HEK293 (cell line): ENCODE data around the gene KCTD2.

Source experiments
- CTCF ChIP-seq: fragments of 450-650 bp; formaldehyde crosslinking; IDR thresholded peaks from 2 replicates; pipeline ENCODE4 v1.5.1; 2016; ENCODE audit warnings: missing biosample characterization, missing genetic modification characterization
- EGR2 ChIP-seq: fragments of 450-650 bp; formaldehyde crosslinking; IDR thresholded peaks from 2 replicates; pipeline ENCODE4 v1.5.1; 2016; ENCODE audit warnings: low read depth, missing biosample characterization, missing genetic modification characterization
- FEZF1 ChIP-seq: fragments of 450-650 bp; formaldehyde crosslinking; IDR thresholded peaks from 2 replicates; pipeline ENCODE4 v1.5.1; 2016; ENCODE audit warnings: missing biosample characterization, missing genetic modification characterization
- HOXA7 ChIP-seq: sonication (generic); formaldehyde crosslinking; IDR thresholded peaks from 2 replicates; pipeline ENCODE4 v1.8.1; 2022; ENCODE audit warnings: missing genetic modification reagents, borderline replicate concordance
- HOXC10 ChIP-seq: sonication (generic); formaldehyde crosslinking; IDR thresholded peaks from 2 replicates; pipeline ENCODE4 v1.8.1; 2023; ENCODE audit warnings: mild to moderate bottlenecking, missing genetic modification reagents
- KLF16 ChIP-seq: fragments of 450-650 bp; formaldehyde crosslinking; IDR thresholded peaks from 2 replicates; pipeline ENCODE4 v1.5.1; 2017; ENCODE audit warnings: missing biosample characterization, missing genetic modification characterization
- KLF9 ChIP-seq: fragments of 450-650 bp; formaldehyde crosslinking; IDR thresholded peaks from 2 replicates; pipeline ENCODE4 v1.5.1; 2016; ENCODE audit warnings: missing biosample characterization, missing genetic modification characterization, low read depth
- MZF1 ChIP-seq: fragments of 450-650 bp; formaldehyde crosslinking; IDR thresholded peaks from 2 replicates; pipeline ENCODE4 v1.5.1; 2017; ENCODE audit warnings: missing biosample characterization, missing genetic modification characterization, borderline replicate concordance
- PRDM1 ChIP-seq: fragments of 450-650 bp; formaldehyde crosslinking; IDR thresholded peaks from 2 replicates; pipeline ENCODE4; 2016; ENCODE audit warnings: missing biosample characterization, missing genetic modification characterization
- PRDM6 ChIP-seq: fragments of 450-650 bp; formaldehyde crosslinking; IDR thresholded peaks from 2 replicates; pipeline ENCODE4 v1.5.1; 2017; ENCODE audit warnings: missing biosample characterization, missing genetic modification characterization
- SCRT2 ChIP-seq: fragments of 450-650 bp; formaldehyde crosslinking; IDR thresholded peaks from 2 replicates; pipeline ENCODE4 v1.5.1; 2016; ENCODE audit warnings: missing biosample characterization, missing genetic modification characterization
- YY1 ChIP-seq: fragments of 450-650 bp; formaldehyde crosslinking; IDR thresholded peaks from 2 replicates; pipeline ENCODE4 v1.5.1; 2018; ENCODE audit warnings: missing biosample characterization, missing genetic modification characterization
- ZBTB11 ChIP-seq: fragments of 450-650 bp; formaldehyde crosslinking; conservative IDR thresholded peaks from 2 replicates; pipeline ENCODE4 v1.5.1; 2016; ENCODE audit warnings: low read depth, missing biosample characterization, missing genetic modification characterization
- ZNF133 ChIP-seq: fragments of 450-650 bp; formaldehyde crosslinking; IDR thresholded peaks from 2 replicates; pipeline ENCODE4 v1.5.1; 2016; ENCODE audit warnings: missing biosample characterization, missing genetic modification characterization
- ZNF169 ChIP-seq: fragments of 450-650 bp; formaldehyde crosslinking; IDR thresholded peaks from 2 replicates; pipeline ENCODE4 v1.5.1; 2016; ENCODE audit warnings: missing biosample characterization, missing genetic modification characterization
- ZNF184 ChIP-seq: fragments of 450-650 bp; IDR thresholded peaks from 2 replicates; pipeline ENCODE4 v1.5.1; 2018; ENCODE audit warnings: missing biosample characterization, mild to moderate bottlenecking, missing genetic modification characterization
- ZNF37A ChIP-seq: fragments of 450-650 bp; IDR thresholded peaks from 2 replicates; pipeline ENCODE4 v1.5.1; 2018; ENCODE audit warnings: missing biosample characterization, missing genetic modification characterization
- ZNF518A ChIP-seq: fragments of 450-650 bp; formaldehyde crosslinking; conservative IDR thresholded peaks from 2 replicates; pipeline ENCODE4 v1.5.1; 2016; ENCODE audit warnings: low read depth, missing biosample characterization, missing genetic modification characterization
- ZNF529 ChIP-seq: fragments of 450-650 bp; formaldehyde crosslinking; IDR thresholded peaks from 2 replicates; pipeline ENCODE4 v1.5.1; 2017; ENCODE audit warnings: missing genetic modification characterization, missing biosample characterization; ENCODE audit not compliant: insufficient replicate concordance
- ZNF768 ChIP-seq: fragments of 450-650 bp; formaldehyde crosslinking; IDR thresholded peaks from 2 replicates; pipeline ENCODE4 v1.5.1; 2018; ENCODE audit warnings: missing biosample characterization, mild to moderate bottlenecking, missing genetic modification characterization
- ZSCAN23 ChIP-seq: fragments of 450-650 bp; formaldehyde crosslinking; IDR thresholded peaks from 2 replicates; pipeline ENCODE4 v1.5.1; 2016; ENCODE audit warnings: missing biosample characterization, missing genetic modification characterization
- ZSCAN4 ChIP-seq: fragments of 450-650 bp; formaldehyde crosslinking; IDR thresholded peaks from 2 replicates; pipeline ENCODE4 v1.5.1; 2017; ENCODE audit warnings: missing biosample characterization, missing genetic modification characterization
- ZSCAN5A ChIP-seq: fragments of 450-650 bp; formaldehyde crosslinking; IDR thresholded peaks from 2 replicates; pipeline ENCODE4 v1.5.1; 2016; ENCODE audit warnings: missing biosample characterization, missing genetic modification characterization

The KCTD2 gene

GRCh38 chr17:75012346-75013091 lies 34.5 kb upstream of the KCTD2 start, which contains the start of gene MRPL58 (continued):
- TF ChIP-seq KLF9 (tag by site-specific recombination) (peak; percentile 66), YY1 (tag by site-specific recombination) (peak; percentile 96), CTCF (tag by site-specific recombination) (peak; percentile 97), MZF1 (tag by site-specific recombination) (0 out of 2 replicates have a peak, but pooled peaks have one; percentile 20), ZSCAN23 (tag by site-specific recombination) (peak; percentile 63; the same call in 1 of the 2 replicates), ZNF133 (tag by site-specific recombination) (0 out of 2 replicates have a peak, but pooled peaks have one; percentile 13), SCRT2 (tag by site-specific recombination) (peak; percentile 33; the same call in 1 of the 2 replicates), EGR2 (peak; percentile 59; the same call in 1 of the 2 replicates), PRDM1 (tag by site-specific recombination) (no peak), ZNF37A (tag by site-specific recombination) (no peak), ZSCAN5A (tag by site-specific recombination) (peak; percentile 99), ZBTB11 (tag by site-specific recombination) (peak; percentile 99), HOXC10 (CRISPR knock-in tag) (no peak), KLF16 (tag by site-specific recombination) (peak; percentile 96), ZNF169 (no peak), PRDM6 (tag by site-specific recombination) (no peak), ZNF768 (tag by site-specific recombination) (no peak), ZNF518A (tag by site-specific recombination) (peak; percentile 60), ZNF529 (tag by site-specific recombination) (no peak), FEZF1 (tag by site-specific recombination) (no peak), ZNF184 (tag by site-specific recombination) (peak; percentile 57; the same call in 1 of the 2 replicates), HOXA7 (no peak), ZSCAN4 (tag by site-specific recombination) (0 out of 2 replicates have a peak, but pooled peaks have one; percentile 21)
